OCI-LY1 (cell line): ENCODE data around the gene TXLNG.

Experiments
- CTCF ChIP-seq: fragments of 200-600 bp; sonication (generic), shearing (Covaris generic); IDR thresholded peaks from 2 replicates; pipeline ENCODE4 v1.5.1; 2017; ENCODE audit warnings: mild to moderate bottlenecking, antibody characterized with exemption, low read length, moderate library complexity, mixed read lengths
- EZH2 ChIP-seq: fragments of 200-600 bp; sonication (generic), shearing (Covaris generic); IDR thresholded peaks from 2 replicates; pipeline ENCODE4 v1.8.0; 2017; ENCODE audit warnings: borderline replicate concordance, mixed run types, mild to moderate bottlenecking, antibody characterized with exemption, low read length, moderate library complexity, mixed read lengths

GRCh38 chrX:16843208-16843909 lies 57.1 kb downstream of the TXLNG start:
- TF ChIP-seq CTCF (no peak), EZH2 (no peak)
